Sciatic nerve (tissue), 2 donors: ENCODE results near the gene GBX1. TPM values are rescaled to one million over a fixed set of nuclear protein-coding genes. Genes with fewer than 3 reads are reported as not detected.

ENCODE experiments used
- ATAC-seq: fragments of 200-7000 bp; cut with Tn5 transposase; one replicate; pipeline ENCODE4 v1.9.1; 2020; ENCODE audit warnings: mild to moderate bottlenecking, moderate library complexity
- DNase-seq: peaks from one replicate; pipeline ENCODE4 v3.0.0-alpha.2; 2020; ENCODE audit warnings: low spot score
- intact Hi-C: fragments of 100-400 bp; cut with DNase I; formaldehyde crosslinking; loops from one replicate; pipeline ENCODE4 v1.14.2; 2022
- total RNA-seq: library from RNA; stranded (reverse); fragmentation: NEBNext Ultra II Directional; extraction: Animal tissue kit (Norgen Biotek cat#: 25700); gene quantifications from one replicate; pipeline ENCODE4 v1.2.1, GENCODE V29; 2021
- donor health status: DM: no; HTN: no; CAD: no.
- donor health status: DM: no; HTN: no; CAD: no.

The GBX1 gene
- total RNA-seq, 1 donor from 2014 or later, result not detected

DNA sequence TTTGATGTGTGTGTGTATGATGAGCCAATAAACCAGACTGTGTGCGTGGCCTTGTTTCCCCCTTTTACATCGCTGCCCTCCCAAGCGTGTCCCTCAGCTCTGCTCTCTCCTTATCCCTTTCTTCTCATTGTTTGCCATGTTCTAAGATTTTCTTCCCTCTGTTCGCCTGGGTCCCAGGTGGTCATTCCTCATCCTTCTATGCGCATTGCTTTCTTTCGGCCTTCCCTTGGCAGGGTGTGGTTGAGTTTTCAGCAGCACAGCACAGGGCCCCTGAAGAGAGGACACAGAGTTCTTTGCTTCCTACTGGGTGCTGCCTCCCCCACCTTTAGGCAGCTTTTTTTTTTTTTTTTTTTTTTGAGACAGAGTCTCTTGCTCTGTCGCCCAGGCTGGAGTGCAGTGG, 23.1 kb downstream of the GBX1 start:
- intact Hi-C loops, result no loop called here
- ATAC-seq, result no peak

DNA sequence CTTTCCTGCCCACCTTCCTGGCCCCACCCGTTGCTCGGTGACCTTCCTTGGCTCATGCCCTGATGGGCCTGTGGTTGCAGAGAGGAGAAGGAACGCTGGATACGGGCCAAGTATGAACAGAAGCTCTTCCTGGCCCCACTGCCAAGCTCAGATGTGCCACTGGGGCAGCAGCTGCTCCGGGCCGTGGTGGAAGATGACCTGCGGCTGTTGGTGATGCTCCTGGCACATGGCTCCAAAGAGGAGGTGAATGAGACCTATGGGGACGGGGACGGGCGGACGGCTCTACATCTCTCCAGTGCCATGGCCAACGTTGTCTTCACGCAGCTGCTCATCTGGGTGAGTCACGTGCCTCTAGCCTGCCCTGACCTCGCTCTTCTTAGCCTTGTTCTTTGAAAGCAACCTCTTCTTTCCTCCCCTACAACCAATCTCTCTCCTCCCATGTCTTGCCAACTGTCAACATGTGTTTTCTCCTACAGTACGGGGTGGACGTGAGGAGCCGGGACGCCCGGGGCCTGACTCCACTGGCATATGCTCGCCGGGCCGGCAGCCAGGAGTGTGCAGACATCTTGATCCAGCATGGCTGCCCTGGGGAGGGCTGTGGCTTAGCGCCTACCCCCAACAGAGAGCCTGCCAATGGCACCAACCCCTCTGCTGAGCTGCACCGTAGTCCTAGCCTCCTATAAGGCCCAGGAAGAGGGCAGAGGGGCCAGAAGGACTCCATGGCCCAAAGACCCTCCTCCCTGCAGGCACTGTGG, 24.1 kb downstream of the GBX1 start:
- DNase-seq, result peak; percentile 45
- no peak for ATAC-seq
- intact Hi-C loops, result no loop called here

More for the DNA sequence above, 23.1 kb downstream of the GBX1 start:
- no peak for DNase-seq

DNA sequence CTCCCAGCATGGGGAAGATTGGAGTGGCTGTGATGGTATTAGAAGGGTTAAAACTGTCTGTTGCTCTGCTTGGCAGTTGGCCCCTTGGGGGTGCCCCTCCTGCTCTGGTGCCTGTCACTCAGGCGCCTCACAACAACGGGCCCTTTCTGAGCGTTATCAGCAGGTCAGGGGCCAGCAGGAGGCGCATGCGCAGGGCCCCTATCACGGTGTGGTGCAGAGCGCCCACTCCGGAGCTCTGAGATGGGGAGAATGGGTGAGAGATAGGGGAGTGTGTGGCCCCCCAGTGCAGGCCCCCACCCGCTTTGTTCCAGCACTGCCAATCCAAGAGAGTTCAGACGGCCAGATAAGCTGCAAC, 24.8 kb downstream of the GBX1 start:
- intact Hi-C loops, result no loop called here
- ATAC-seq (peak; percentile 20), DNase-seq (peak; percentile 59)

DNA sequence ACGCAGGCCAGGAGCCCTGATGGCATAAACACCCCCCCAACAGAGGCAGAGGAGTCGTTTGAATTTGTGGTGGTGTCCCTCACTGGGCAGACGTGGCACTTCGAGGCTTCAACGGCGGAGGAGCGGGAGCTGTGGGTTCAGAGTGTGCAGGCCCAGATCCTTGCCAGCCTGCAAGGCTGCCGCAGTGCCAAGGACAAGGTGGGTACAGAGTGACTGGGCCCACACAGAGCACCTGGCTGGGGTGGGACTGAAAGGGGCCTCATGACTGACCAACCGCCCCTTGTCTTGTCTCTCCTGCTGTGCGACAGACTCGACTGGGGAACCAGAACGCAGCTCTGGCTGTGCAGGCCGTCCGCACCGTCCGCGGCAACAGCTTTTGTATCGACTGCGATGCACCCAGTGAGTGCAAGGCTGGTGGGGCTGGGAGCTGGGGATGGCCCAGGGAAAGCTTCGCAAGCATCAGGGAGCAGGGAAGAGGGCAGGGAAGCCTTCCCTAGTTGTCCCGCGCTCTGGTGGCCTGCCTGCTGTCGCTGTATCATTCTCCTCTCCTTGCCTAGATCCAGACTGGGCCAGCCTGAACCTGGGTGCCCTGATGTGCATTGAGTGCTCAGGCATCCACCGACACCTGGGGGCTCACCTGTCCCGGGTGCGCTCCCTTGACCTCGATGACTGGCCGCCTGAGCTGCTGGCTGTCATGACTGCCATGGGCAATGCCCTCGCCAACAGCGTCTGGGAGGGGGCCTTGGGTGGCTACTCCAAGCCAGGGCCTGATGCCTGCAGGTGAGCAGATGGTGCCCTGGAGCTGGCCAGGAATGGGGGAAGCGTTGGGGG, 25.4 kb downstream of the GBX1 start:
- intact Hi-C loops, result no loop called here
- DNase-seq, result peak; percentile 44
- no peak for ATAC-seq

DNA sequence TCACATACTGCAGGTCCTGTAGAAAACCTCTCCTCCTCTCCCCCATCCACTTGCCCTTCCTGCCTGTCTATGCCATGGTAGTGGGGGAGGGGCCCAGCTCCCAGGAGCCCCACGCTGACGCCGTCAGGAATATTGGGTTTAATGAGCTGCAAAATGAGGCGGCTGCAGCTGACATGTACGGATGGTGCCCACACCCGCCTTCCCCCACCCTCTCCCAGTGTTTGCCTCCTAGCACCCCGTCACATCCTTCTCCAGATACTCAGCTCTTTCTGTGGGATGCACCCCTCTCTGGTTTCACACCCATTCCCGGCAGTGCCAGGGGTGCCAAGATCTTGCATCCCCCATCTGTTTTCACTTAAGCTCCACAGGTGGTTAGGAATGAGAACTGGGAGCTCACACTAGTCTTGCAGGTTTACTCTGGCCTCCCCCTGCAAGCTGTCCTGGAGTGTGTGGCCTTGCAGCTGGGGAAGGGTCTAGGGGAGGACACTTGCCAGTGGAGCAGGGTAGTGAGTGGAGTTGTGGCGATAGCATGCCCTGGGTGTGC, 26.1 kb downstream of the GBX1 start:
- DNase-seq (peak; percentile 51), ATAC-seq (no peak)
- intact Hi-C loops, result no loop called here

DNA sequence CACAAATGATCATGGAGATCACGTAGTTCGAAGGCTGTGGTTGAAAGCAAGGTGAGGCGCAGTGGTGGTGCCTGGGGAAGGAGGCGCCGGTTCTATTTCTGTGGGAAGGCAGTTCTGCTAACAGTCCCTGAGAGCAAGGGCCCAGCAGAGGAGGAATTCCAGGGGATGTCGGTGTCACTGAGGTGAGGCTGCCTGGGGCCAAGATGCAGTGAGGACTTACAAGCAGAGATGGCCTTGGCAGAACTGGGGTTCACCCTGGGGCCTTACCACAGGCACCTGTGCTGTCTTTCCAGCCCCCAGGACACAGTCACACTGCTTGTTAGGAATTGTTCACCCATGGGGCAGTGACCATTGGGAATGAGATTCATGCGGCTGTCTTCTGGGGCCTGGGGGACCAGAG, 26.7 kb downstream of the GBX1 start:
- intact Hi-C loops, result no loop called here

DNA sequence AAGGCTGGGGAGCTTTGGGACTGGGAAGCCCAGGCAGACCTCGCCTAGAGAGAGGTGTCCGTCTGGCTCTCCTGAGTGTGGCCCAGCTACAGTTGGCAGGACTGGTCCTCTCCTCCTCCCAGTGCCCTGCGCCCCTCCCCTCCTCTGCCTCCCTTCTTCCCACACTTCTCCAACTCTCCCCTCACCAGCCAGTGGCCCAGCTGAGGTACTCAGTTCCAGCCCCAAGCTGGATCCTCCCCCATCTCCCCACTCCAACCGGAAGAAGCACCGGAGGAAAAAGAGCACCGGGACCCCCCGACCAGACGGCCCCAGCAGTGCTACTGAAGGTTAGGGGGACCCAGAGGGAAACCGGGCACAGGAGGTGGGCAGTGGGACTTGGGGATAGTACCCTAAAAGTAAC, 27.7 kb downstream of the GBX1 start:
- ATAC-seq (no peak), DNase-seq (peak; percentile 50)
- intact Hi-C loops, result loop anchor here (5.0 kb wide), 1 partner anchor 33 kb away; no protein-coding TSS in a partner anchor

More for the DNA sequence above, 26.7 kb downstream of the GBX1 start:
- no peak for ATAC-seq
- peak; percentile 34 for DNase-seq

DNA sequence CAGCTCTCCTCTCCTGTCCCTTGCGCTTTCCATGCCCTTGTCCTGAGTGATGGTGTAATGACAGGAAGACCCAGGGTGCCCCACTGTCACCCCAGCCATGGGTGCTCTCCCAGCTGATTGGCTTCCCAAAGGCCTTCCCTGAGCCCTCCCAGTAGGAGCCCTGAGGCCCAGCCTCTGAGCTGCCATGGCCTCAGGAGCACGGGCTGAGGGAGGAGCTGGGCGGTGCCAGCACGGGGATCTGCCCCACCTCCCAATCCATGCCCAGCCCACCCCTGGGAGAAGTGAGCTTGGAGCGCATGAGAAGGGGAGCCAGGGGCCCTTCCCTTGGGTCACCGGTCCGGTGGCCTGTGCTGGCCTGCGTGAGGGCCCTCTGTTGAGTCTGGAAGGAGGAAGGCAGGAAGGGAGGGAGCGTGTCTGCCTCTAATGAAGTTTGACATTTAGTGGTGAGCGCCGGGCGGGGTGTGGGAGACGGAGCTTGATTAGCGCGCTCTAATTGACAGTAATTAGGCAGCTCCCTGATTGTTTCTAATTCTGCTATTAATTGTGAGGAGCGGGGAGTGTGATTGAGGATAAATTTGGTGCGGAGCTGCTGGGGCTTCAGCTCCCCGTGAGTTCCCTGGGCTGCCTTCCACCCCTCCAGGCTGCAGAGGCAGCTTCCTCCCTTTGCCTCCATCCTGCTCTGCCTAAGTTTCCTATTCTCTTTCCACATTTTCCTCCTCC, 28.3 kb downstream of the GBX1 start:
- peak; percentile 48 for DNase-seq
- ATAC-seq, result no peak
- intact Hi-C loops, result loop anchor here (5.0 kb wide), 1 partner anchor 33 kb away; no protein-coding TSS in a partner anchor

DNA sequence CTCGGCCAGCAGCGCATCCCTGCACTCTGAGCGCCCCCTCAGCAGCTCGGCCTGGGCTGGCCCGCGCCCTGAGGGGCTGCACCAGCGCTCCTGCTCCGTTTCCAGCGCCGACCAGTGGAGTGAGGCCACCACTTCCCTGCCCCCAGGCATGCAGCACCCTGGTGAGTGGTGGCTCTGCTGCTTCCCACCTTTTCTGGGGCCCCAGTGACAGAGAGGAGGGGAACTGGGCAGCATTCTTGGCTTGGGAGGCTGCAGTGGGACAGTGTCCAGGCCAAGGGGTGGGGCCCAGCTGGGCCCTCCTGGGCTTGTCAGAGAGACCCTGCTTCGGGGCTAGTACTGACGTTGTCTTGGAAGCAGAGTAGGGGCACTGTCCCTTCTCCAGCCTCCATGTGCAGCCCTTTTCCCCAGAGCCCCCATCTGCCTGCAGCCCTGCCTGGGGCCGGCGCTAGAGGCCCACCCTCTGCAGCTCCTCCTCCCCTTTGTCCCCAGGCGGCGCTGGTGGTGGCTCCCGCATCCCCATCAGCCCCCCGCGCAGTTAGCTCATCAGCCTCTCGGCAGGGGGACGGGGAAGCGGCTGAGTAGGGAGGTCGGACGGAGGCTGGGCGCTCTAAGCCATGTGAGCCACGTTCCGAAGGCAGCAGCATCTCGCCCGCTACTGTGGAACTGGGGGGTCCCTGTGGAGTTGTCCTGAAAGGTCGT, 29.2 kb downstream of the GBX1 start:
- ATAC-seq, result no peak
- intact Hi-C loops, result loop anchor here (5.0 kb wide), 1 partner anchor 34 kb away; no protein-coding TSS in a partner anchor
- DNase-seq, result peak; percentile 47

DNA sequence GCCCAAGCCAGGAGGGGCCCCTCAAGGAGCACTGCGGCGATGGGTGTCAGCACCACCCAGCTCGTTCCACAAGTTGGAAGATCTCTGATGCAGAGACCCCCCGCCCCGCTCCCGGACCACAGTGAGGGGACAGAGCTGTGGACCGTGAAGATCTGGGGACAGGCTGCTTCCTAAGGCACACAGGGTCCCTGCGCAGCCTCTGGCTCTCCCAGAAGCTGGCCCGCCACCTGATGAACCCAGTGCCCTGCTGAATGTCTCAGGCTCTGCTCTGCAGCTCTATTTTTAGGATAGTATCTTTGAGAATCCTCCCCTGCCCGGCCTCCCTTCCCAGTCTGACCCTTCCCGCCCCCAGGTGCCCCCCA, 29.7 kb downstream of the GBX1 start:
- ATAC-seq (no peak), DNase-seq (peak; percentile 49)
- intact Hi-C loops, result loop anchor here (5.0 kb wide), 1 partner anchor 35 kb away; no protein-coding TSS in a partner anchor

DNA sequence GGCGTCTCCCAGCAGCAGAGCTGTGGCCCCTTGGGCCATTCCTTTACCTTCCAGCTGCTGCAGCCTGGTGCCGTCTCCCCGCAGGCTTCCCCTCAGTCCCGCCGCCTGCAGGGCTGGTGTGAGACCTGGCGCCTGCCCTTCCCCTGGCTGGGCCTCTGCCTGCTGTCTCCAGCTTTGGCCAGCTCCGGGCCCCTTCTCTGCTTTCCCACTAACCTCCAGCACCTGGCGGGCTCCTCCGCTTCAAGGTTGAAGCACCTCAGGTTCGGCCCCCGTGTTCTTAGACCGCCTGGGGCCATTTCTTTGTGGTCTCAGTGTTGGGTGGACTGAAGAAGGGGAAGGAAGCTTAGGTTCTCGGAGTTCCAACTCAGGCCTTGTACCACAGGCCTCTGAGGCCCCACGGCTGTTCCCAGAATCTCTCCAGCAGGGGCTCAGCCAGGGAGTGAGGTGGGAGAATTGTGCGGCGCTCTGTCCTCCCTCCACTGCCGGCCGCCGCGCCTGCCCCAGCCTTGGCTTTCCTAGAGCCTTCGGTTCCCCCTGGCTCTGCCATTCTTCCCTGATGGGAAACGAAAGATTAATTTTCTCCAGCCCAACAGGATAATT, 30.3 kb downstream of the GBX1 start:
- peak; percentile 36 for DNase-seq
- intact Hi-C loops, result loop anchor here (5.0 kb wide), 1 partner anchor 35 kb away; no protein-coding TSS in a partner anchor

DNA sequence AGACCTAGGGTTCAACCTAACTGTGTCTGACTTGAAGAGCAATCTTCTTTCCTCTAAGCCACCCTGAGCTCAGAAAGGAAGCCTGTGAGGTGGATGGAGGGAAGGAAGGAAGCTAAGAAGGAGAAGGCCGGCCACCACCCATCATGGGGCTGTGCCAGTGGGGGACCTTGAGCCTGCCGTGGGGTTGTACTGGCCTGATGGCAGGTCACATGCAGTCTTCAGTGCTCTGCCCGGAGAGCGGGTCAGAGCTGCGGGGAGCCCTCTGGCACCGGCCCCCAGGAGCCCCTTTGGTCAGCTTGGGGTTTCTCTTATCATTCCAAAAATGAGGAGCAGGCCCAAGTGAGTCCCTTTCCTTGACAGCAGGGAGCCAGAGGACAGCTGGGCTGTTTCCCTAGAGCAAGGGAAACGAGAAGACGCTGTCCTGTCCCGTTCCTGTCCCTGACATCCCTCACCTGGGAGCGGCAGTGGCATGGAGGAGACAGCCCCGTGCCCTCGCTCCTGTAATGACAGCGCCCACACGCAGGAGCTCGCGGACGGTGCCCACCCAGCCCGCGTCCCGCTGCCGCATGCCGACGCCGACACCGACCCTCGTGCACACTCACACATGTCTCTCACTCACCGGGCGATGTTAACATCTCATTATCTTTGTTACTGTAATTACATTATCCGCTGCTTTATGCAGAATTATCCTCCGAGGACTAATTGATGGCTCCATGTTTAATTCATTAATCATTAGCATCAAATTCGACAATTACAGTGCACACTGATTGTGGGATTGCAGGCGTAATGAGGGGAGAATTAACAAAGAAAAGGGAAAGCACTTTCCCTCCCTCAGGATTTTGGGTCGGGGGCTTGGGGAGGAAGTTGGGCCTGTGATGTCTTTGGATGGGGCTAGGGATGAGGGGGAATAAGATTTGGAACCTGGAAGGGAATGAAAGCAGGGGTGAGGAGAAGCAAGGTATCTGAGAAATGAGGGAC, 31.3 kb downstream of the GBX1 start:
- peak; percentile 37 for DNase-seq
- intact Hi-C loops, result loop anchor here (5.0 kb wide), 1 partner anchor 36 kb away; no protein-coding TSS in a partner anchor
- no peak for ATAC-seq

More for the DNA sequence above, 30.3 kb downstream of the GBX1 start:
- ATAC-seq, result no peak

DNA sequence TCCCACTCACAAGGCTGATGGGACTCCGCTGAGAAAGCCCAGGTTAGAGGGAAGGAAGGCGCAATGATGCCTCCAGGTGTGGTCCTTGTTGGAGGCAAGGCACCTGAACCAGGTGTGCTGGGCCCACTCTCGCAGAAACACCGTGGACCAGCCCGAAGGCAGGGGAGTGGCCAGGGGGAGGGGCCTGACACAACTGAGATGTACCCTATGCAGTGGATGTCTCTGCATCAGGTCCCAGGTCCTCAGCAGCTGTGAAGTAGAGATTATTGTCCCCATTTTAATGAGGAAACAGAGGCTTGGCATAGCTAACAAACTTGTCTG, 32.0 kb downstream of the GBX1 start:
- intact Hi-C loops, result loop anchor here (5.0 kb wide), 1 partner anchor 37 kb away; no protein-coding TSS in a partner anchor
- DNase-seq (peak; percentile 34), ATAC-seq (no peak)

DNA sequence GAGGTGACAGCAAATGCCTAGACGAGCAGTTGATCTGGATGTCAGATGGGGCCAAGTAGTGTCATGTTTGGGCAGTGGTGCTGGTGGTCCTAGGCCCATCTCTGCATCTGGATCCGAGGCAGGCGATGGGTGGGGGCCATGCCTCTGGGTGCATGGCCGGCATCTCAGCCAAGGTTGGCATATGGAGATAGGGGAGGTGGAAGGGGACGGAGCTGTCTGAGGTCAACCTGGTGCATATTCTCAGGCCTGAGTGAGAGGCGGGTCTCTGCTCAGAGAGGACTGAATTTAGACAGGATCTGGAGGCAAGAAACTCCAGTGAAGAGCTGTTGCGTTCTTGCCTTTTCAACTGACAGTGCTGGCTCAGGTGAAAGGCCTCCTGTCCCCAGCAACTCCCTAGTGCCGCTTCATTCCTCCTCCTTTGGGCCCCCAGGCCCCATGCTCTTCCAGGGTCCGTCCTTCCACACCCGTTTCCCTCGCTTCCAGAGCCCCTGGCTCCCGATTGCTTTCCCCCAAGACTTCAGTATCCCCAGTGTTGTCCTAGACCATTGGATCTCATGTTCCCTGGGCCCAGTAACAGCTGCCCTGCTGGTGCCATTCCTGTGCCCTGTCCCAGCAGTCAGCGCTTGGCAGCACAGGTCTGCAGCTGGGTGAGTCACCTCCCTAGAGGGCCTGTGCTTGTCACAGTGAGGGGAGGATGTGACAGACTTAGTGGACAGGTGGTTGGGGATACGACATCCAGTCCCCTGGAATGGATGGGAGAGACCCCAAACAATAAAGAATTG, 32.6 kb downstream of the GBX1 start:
- ATAC-seq (no peak), DNase-seq (peak; percentile 42)
- intact Hi-C loops, result loop anchor here (5.0 kb wide), 1 partner anchor 37 kb away; no protein-coding TSS in a partner anchor

DNA sequence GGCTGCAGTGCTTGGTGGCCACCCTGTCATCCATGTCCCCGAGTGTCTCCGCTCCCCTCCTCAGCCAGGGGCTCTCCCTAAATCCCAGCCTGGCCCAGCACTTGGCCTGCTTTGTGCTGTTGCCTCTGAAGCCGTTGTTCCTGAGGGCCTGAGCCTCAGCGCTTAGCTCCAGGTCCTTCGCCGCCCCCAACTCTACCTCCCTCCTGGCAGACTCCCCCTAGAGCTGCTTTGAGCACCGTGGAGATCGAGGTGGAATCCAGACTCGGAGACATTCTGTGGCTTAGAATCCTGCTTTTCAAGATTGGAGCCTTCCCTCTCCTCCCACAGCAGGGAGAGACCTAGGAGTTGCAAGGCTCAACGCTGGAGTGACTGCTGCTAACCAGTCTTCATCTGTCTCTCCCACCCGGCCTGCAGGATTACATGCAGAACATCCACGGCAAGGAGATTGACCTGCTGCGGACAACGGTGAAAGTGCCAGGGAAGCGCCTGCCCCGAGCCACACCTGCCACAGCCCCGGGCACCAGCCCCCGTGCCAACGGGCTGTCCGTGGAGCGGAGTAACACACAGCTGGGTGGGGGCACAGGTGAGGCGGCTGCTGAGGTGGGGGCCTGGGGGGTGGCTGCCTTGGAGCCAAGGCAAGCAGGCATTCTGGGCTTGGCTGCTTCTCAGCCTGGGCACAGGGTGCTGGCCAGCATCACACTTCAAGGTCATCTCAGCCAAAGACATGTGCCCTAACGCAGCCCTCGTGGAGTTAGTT, 33.3 kb downstream of the GBX1 start:
- intact Hi-C loops, result no loop called here
- peak; percentile 57 for DNase-seq
- ATAC-seq, result no peak
